HG03571 (cell line): ENCODE data around the gene ADK.
"Not testable (repeated sequence)": the region's sequence is repeated elsewhere in the genome, so short reads cannot be mapped to it uniquely, and the experiment has no call there.

Source experiments
- ATAC-seq: cut with Tn5 transposase; IDR thresholded peaks from one replicate; pipeline ENCODE4 v1.9.1; 2021; ENCODE audit not compliant: unreplicated experiment

The ADK gene

DNA sequence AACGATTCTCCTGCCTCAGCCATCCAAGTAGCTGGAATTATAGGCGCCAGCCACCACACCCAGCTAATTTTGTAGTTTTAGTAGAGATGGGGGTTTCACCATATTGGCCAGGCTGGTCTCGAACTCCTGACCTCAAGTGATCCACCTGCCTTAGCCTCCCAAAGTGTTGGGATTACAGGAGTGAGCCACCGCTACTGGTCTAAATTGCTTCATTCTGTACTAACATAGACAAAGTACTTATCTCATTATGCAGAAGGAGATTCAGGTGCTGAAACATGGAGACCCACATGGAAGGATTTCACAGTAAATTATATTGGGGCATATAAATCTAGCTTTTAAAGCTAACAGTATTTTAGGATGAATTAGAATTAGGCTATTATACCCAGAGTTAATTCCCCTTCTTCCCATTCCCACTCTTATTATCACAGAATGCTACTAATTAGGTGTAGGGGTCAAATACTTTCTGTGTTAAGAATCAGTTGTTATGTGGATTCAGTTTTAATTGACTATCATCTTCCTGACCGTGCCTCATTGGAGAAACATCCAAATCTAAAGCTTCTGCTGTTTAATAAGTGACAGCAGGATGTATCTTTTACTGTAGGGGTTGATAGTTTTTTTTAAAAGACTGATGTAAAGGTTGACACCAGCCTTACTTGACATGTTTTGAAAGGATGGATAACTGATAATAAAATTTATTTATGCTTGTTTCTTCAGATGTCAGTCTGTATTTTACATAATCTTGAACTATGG, 27.2 kb downstream of the ADK start:
- no peak for ATAC-seq

DNA sequence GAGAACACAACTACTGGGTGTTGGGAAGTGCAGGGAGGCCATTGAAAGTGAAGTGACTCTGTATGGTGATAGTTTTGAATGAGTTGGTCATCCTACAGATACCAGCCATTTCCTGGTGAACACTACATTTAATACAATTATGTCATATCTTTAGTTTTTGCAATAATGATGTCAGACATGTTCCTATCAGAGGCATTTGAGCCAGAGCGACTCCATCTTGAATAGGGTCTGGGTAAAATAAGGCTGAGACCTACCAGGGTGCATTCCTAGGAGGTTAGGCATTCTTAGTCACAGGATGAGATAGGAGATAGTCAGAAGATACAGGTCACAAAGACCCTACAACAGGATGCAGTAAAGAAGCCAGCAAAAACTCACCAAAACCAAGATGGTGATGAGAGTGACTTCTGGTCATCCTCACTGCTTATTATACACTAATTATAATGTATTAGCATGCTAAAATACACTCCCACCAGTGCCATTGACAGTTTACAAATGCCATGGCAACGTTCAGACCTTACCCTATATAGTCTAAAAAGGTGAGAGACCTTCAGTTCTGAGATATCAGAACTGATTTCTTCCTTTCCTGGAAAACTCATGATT, 28.2 kb downstream of the ADK start:
- ATAC-seq, result no peak

DNA sequence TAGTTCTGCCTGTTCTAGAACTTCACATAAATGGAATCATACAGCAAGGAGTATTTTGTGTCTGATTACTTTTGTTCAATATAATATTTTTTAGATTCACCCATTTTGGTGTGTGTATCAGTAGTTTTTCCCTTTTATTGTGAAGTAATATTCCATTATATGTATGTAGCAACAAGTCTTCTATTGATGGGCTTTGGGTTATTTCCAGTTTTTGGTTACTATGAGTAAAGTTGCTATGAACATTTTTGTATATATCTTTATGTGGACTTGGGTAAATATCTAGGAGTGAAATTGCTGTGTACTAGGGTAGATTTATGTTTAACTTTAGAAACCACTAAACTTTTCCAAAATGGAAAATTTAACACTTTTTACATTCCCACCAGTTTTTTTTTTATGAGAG, 35.7 kb downstream of the ADK start:
- no peak for ATAC-seq

DNA sequence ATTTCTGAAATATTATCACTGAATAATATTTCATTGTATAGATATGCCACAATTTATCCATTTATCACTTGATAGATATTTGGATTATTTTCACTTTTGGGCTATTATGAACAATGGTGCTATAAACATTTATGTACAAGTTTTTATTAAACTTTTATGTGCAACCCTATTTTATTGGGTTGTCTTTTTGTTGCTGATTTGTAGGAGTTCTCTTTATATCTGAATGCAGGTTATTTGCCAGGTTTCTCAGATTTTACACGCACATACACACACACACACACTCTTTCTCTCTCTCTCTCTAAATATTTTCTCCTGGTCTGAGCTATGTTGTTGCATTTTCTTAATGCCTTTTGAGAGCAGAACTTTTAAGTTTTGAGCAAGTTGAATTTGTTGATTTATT, 36.2 kb downstream of the ADK start:
- ATAC-seq, result no peak

DNA sequence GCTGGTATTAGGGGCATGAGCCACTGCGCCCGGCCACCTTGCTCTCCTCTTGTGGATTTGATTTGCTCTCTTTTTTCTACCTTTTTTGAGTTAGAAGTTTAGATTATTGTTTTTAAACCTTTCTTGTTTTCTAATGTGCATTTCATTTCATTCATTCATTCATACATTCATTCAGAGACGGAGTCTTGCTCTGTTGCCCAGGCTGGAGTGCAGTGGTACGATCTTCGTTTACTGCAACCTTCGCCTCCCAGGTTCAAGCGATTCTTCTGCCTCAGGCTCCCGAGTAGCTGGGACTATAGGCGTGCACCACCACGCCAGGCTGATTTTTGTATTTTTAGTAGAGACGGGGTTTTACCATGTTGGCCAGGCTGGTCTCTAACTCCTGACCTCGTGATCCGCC, 37.6 kb downstream of the ADK start:
- not testable (repeated sequence) for ATAC-seq

DNA sequence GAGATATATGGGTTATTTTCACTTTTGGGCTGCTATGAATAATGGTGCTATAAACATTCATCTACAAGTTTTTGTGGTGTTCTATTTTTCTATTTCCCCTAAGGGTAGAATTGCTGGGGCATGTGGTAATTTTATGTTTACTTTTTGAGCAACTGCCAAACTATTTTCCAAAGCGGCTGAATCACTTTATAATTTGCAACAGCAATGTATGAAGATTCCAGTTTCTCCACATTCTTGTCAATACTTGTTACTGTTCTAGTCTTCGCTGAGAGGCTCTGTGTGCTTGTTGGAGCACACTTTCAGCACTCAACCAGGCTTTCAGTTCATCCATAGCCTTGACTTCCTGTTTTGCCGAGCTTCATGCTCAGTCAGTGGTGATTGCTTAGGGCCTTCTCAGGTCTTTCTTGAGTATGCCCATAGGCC, 39.0 kb downstream of the ADK start:
- ATAC-seq, result peak; percentile 64

DNA sequence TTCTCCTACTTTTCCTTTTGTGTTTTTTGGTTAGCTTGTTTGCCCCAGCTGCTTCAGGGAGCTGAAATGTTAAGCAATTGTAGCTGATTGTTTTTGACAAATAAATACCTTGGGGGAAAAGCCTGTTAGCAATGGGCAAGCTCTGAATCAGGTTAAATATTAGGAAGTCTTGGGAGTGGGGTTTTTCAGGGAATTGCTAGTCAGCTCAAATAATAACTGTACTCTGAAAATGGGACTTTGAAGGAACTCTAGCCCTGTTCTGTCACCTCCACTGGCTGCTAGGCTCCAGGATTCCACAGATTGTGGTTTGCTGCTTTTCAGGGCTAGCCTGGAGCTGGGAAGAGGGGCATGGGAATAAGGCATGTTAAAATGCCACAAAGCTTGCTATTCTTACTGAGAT, 39.5 kb downstream of the ADK start:
- no peak for ATAC-seq

DNA sequence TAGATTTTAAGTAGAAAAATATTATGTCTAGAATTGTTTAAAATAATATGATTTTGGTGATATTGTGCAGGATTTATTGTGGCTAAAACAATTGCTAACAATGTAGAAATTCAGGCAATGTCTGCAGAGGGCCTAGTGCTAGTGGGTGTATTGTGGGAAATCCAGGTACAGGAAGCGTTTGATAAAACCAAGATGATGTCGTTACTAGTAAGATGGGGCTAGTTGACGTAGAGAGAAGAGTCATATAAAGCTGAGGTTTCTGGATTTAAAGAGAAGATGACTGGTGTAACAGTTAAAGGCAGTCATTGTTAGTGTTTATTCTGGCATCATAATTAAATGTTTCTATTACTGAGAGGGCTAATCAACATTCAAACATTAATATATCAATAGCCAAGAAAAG, 43.5 kb downstream of the ADK start:
- no peak for ATAC-seq

DNA sequence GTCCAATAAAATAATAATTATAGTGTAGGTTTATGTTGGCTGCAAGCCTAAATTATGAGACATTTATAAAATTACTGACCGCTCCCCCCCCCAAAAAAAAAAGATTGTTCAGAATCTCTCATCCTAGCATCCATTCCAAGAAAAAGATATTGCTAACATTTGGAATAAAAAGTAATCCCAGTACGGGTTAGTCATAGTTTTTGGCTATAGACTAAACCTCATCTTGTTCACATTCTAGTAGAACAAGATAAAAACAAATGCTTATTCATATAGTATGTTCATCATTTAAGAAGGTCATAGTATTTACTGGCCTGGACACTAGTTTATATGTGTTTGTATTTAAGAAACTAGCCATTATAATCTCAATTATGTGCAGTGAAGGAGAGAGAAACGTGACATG, 44.0 kb downstream of the ADK start:
- no peak for ATAC-seq

DNA sequence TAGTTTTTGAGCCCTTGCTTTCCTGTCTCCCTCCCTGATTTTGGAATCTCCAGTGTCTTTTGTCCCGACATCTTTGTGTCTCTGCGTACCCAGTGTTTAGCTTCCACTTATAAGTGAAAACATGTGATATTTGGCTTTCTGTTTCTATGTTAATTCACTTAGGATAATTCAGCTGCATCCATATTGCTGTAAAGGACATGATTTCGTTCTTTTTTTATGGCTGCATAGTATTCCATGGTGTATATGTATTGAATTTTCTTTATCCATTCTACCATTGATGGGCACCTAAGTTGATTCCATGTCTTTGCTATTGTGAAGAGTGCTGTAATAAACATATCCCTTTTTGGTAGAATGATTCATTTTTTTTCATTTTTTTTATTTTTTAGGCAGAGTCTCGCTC, 48.3 kb downstream of the ADK start:
- no peak for ATAC-seq

DNA sequence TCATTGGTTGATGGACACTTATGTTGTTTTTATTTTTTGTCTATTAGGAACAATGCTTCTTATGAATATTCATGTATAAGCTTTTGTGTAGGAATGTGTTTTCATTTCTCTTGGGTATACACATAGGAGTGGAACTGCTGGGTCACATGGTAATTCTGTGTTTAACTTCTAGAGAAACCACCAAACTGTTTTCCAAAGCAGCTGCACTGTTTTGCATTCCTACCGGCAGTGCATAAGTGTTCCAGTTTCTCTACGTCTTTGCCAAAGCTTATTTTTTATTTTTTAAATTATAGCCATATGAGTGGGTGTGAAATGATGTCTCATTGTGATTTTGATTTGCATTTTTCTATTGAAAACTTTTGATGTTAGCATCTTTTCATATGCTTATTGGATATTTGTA, 51.3 kb downstream of the ADK start:
- ATAC-seq, result no peak

DNA sequence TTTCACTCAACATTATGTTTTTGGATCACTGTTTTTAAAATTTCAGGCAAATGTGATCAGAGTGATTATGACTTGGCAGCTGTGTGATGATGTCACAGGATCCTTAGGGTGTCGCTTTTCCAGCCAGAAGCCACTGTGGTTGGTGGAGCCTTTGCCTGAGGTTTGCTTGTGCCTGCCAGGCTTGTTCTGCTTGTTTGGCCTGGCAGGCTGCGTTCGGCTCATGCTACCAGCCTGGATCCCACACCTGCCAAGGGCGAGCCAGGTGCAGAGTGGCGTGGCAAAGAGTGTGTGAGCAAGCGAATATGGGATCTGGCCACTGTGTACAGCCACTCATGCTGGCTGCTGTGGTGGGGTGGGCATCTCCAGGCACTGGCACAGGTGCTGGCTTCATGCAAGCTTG, 55.7 kb downstream of the ADK start:
- ATAC-seq, result no peak

DNA sequence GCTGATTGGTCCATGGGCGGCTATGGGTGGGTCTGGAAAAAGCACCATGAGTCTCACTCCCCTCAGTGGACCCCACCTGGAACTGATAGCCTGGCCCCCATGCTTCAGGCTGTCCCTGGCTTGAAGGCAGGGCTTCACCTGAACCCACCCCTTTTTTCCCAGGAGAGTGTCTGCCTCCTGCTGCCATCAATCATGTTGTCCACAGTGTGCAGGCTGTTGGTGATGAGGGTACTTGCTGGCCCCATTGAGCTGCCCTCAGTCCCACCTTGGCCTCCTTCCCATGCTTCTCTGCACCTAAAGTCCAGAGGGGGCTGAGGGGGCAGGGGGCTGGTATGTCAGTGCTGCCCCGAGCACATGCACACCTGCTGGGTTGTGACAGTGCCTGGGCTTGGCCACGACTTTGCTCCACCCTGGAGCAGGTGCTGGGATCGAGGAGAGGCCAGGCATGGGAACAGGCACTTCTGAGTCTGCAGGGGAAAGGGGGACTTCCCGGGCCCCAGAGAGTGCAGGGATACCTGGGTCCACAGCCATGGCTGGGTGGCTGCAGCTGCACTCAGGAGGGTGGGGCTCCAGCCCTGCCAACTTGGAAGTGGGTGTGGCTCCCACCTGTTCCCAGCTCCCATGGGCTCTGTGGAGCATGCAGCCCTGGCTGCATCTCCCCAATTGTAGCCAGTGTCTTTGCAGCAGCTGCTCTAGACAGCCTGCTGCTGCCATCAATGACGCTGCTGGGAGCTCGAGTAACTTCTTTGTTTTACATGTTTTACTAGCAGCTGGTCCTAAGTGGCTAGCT, 56.9 kb downstream of the ADK start:
- ATAC-seq, result no peak

DNA sequence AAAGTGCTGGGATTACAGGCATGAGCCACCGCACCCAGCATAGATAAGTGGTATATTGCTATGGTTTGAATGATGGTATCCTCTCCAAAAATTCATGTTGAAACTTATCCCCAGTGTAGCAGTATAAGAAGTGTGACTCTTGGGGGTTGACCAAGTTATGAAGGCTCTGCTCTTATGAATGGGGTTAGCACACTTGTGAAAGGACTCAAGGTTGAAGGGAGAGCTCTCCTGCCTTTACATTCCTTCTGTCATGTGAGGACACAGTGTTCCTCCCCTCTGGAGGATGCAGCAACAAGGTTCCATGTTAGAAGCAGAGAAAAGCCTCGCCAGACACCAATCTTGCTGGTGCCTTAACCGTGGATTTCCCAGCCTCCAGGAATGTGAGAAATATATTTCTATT, 58.0 kb downstream of the ADK start:
- ATAC-seq, result no peak

DNA sequence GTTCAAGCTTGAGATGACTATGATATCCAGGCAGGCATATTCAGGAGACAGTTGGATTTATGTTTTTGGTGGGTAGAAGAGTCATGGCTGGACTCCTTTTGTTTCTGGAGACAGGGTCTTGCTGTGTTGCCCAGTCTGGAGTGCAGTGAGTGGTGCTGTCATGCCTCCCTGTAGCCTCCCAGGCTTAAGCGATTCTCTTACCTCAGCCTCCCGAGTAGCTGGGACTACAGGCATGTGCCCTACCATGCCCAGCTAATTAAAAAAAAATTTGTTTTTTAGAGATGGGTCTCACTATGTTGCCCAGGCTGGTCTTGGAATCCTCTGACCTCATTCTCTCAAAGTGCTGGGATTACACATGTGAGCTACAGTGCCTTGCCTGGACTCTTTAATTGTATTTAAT, 62.0 kb downstream of the ADK start:
- no peak for ATAC-seq

DNA sequence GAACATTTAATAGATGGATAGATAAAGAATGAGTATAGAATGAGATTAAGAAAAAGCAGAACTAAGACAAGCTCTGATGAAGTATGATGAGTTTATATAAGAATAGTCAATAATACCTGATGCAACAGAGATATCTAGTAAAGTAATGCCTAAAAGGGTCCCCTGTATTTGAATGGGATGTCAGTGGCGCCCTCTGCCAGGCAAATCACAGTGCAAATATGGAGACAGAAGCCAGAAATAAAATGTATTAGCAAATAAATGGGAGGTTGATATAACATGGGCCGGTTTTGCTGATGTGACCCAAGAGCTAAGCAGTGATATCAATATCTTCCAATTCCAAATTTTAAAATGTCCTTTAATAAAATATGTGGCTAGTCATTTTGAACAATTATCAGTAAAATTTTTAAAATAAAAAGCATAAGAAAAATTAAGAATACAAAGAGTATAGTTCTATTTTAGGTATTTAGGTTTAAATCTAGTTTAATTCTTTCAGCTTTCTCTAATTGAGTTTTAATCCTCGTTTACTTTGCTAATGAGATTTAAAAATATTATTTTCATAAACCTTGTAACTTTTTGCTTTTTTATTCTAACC, 62.6 kb downstream of the ADK start:
- no peak for ATAC-seq

DNA sequence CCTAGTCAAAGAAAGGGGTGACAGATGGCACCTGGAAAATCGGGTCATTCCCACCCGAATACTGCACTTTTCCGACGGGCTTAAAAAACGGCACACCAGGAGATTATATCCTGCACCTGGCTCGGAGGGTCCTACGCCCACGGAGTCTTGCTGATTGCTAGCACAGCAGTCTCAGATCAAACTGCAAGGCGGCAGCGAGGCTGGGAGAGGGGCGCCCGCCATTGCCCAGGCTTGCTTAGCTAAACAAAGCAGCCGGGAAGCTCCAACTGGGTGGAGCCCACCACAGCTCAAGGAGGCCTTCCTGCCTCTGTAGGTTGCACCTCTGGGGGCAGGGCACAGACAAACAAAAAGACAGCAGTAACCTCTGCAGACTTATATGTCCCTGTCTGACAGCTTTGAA, 66.1 kb downstream of the ADK start:
- ATAC-seq, result not testable (repeated sequence)

DNA sequence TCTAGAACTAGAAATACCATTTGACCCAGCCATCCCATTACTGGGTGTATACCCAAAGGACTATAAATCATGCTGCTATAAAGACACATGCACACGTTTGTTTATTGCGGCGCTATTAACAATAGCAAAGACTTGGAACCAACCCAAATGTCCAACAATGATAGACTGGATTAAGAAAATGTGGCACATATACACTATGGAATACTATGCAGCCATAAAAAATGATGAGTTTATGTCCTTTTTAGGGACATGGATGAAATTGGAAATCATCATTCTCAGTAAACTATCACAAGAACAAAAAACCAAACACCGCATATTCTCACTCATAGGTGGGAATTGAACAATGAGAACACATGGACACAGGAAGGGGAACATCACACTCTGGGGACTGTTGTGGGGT, 71.4 kb downstream of the ADK start:
- not testable (repeated sequence) for ATAC-seq

DNA sequence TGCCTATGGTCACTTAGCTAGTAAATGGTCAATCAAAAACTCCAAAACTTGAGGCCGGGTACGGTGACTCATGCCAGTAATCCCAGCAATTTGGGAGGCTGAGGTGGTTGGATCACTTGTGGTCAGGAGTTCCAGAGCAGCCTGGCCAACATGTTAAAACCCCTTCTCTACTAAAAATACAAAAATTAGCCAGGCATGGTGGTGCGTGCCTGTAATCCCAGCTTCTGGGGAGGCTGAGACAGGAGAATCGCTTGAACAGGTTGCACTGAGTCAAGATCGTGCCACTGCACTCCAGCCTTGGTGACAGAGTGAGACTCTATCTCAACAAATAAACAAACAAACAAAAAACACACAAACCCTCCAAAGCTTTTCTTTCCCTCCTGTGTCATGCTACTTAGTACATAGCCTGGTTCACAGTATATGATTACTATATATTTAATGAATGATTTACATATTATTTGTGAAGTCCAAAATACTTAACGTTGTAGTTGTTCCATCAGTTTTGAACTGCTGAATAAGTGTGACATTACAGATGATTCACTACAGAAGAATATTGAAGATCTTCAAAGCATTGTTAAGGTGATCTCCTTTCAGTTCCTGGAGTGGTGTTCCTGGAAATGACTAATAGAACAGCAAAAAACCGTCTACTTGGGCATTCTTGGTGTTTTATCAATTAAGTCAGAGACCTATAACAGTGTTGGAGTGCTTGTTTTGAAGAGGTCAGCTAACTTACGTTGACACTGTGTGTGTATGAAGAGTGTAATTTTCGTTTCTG, 72.9 kb downstream of the ADK start:
- no peak for ATAC-seq

DNA sequence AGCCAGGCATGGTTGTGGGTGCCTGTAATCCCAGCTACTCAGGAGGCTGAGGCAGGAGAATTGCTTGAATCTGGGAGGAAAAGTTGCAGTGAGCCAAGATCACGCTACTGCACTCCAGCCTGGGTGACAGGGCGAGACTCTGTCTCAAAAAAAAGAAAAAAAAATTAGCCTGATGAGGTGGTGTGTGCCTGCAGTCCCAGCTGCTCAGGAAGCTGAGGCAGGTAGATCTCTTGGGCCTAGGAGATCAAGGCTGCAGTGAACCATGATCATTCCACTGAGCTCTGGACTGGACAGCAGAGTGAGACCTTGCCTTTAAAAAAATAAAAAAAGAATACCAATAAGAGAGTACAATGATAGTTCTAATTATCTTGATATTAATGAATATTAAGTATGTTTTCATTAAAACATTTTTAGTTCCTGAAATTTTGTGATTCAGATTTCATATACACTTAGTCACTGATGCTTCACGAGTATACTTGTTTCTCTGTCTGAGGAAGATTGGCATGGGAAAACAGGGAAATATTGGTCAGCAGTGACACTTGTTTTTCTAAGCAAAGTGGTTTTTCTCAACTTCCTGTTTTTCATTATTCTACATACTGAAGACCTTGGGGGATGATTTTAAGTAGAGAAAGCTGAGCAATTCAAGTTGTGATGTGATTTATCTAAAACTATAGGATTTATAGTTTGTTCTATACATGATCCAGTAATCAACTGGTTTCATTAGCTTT, 76.8 kb downstream of the ADK start:
- no peak for ATAC-seq
